ENCODE measurements around the gene CYBC1. TPM values are rescaled to one million over a fixed set of nuclear protein-coding genes. Genes with fewer than 3 reads are reported as not detected.

The CYBC1 gene
- total and polyA plus RNA-seq, 9 of the 15 experiments (the other 6 are each of a cell fraction or from before 2014, with no cell fraction given) = 1.3 to 71.8 (median 49.9) TPM

- TF ChIP-seq ATF7 (IDR thresholded peaks at IDR 0.05) (no peak), MYBL2 (IDR thresholded peaks at IDR 0.05; ENCODE audit: low read depth) (no peak), MYBL2 (CRISPR knock-in tag; IDR thresholded peaks at IDR 0.05; ENCODE audit: borderline replicate concordance) (no peak), EP300 (IDR thresholded peaks at IDR 0.05; ENCODE audit: low read length) (no peak), HNRNPUL1 (IDR thresholded peaks at IDR 0.05; ENCODE audit: low read length) (no peak), ZC3H11A (IDR thresholded peaks at IDR 0.05; ENCODE audit: low read depth, low read length) (no peak), MYNN (IDR thresholded peaks at IDR 0.05) (peak; percentile 57; the same call in 1 of the 2 replicates), MYNN (CRISPR knock-in tag; IDR thresholded peaks at IDR 0.05) (no peak), MGA (IDR thresholded peaks at IDR 0.05) (no peak), ZNF239 (CRISPR knock-in tag; IDR thresholded peaks at IDR 0.05) (no peak), MEF2D (tag; conservative IDR thresholded peaks at IDR 0.05; ENCODE audit: low read depth) (no peak), FOXK2 (conservative IDR thresholded peaks at IDR 0.05 in 1 of 2, IDR thresholded peaks at IDR 0.05 in 1 of 2; ENCODE audit: low read depth in 2 of 2) (peak; percentile 63 to 71; a peak in 3 of 4 replicates)
Observed at GRCh38 chr17:82465023-82465603, 14.6 kb upstream of the CYBC1 start (continued).

Measured in K562 (cell line).